HG03039 (cell line): ENCODE data around the gene KRT81.
A peak's percentile ranks its signal among the peaks of the same experiment; 100 is the strongest.
"Not testable (repeated sequence)": the region's sequence is repeated elsewhere in the genome, so short reads cannot be mapped to it uniquely, and the experiment has no call there.

Experiments
- ATAC-seq: cut with Tn5 transposase; IDR thresholded peaks from one replicate; pipeline ENCODE4 v1.9.1; 2021; ENCODE audit warnings: mild to moderate bottlenecking, moderate library complexity; ENCODE audit not compliant: unreplicated experiment

Gene KRT81

DNA sequence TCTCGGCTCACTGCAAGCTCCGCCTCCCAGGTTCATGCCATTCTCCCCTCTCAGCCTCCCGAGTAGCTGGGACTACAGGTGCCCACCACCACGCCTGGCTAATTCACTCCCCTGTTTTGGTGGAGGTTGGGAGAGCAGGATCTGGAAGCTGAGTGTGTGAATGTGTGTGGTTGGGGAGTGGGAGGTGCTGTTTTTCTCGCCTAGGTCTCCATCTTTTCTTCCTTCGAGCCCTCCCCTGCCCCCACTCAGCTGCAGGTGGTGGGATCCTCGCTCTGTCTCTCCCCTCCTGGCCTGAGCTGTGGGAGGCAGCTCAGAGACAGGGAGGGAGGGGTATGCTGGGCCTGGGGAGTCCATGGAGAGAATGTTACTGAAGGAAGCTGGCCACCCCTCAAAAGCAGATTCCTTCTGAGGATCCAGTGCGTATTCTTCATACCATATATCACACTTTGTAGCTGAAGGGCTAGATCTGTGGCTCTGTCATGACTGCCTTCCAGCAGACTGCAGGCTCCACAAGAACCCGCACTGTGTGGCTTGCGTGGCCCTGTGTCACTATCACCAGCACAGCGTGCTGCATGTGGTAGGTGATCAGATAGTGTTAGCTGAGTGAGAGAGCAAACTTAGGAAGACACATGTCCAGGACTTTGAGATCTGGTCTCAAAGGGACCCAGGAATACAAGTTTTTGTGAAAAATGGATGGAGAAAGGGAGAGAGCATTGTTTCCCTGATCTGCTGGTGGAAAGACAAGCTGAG lies 27.1 kb upstream of the KRT81 start:
- ATAC-seq, result no peak

DNA sequence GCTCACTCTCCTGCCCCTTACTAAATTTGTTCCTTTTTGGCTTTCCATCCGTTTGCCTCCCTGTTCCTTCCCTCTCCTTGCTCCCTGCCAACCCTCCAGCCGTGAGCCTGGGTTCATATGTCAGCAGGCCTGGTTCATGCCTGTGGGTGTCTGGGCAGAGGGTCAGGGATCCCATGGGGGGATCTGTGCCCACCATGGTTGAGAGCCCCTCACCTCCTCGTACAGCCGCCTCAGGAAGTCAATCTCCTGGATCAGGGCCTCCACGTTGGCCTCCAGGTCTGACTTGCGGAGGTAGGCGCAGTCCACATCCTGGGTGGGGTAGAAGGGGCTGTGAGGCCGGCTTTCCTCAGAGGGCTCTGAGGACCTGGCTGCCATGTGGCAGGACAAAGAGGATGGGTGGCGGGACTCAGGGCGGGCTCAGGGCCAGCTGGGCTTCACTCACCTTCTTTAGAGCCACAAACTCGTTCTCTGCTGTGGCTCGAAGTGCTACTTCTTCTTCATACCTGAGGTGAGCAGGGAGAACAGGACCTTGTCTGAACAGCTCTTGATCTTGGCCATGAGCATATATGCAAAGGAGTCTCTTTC lies 26.2 kb upstream of the KRT81 start:
- no peak for ATAC-seq

GRCh38 chr12:52316701-52317100 lies 25.4 kb upstream of the KRT81 start:
- no peak for ATAC-seq

- ATAC-seq, result no peak
These were observed 25.0 kb upstream of the KRT81 start for GRCh38 chr12:52316290-52316689.

DNA sequence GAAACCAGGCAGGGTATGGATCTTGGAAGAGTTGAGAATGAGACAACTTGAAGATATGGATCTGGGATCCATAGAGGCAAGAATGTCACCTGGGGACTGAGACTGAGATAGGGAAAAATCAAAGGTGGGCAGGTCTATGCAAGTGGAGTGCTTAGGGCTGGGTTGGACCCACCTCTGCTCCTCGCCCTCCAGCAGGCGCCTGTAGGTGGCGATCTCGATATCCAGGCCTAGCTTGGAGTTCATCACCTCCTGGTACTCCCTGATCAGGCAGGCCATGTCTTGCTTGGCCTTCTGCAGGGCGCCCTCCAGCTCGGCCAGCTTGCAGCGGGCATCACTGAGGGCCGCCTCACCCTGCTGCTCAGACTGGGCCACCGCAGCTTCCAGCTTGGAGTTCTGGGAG lies 24.4 kb upstream of the KRT81 start:
- not testable (repeated sequence) for ATAC-seq

- no peak for ATAC-seq
These were observed 23.2 kb upstream of the KRT81 start for GRCh38 chr12:52314511-52314910.

DNA sequence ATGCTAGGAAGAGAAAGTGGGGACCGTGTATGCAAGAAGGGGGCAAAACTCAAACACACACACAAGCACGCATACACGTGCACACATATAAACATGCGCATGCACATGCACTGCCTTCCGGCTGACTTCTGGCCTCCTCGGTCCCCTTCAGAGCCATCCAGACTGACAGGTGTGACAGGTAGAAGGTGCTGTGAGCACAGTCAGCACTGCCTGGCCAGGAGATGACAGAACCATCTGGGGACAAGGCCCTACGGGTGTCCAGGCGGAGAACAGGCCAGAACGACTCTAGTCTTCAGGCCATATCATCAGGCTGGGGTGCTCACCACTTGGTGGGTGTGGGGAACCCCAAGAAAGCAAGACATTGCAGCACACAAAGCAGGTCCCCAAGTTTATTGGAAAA lies 22.6 kb upstream of the KRT81 start:
- no peak for ATAC-seq

DNA sequence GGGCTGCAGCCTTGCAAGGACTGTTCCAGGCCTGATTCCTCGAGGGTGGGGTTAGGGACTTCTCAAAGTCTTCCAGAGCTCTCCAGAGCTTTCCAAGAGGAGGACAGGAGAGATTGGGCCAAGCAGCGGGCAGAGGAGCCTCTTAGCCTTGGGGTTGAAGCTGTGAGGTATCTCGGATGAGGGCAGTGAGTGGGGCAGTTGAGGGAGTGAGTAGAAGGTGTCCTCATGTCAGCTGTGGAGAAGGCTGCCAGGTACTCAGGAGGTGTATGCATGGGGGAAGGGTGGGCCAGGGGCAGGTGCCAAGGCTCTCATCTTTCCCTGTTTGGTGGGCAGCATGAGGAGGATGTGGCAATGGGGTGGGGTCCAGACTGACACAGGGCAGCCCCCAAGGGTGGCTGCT lies 22.1 kb upstream of the KRT81 start:
- no peak for ATAC-seq

DNA sequence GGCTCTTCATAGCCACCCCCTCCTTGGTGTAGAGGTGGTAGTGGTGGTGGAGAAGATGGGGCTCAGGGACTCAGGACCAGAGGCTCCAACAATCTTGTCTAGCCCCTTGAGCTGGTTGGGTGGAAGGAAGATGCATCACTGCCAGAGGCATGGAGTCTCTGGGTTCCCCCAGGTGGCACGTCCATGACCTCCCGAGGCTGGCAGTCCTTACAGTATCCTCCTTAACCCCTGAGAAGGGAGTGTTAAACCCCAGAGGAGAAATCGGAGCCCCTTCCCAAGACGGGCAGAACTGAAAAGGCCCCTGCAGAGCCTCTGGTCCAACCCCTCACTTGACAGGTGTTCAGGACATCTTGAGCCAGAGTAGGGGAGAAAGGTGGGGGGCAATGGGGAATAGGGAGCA lies 20.8 kb upstream of the KRT81 start:
- ATAC-seq, result no peak

DNA sequence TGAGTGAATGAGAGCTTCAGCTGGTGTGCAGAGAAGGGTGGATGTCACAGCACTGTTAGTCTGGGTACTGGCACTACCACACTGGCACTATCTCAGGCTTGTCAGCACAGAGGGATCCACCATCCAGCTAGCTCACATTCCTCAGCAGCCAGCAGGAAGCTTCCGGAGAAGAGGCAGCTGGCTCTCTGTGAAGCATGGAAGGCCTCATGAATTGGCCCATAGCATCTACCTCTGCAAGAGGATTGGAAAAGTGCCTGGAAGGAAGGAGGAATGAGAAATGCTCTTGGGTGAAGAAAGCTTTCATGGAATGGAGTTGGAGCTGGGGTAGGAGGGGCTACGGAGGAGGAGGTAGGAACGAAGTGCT lies 19.9 kb upstream of the KRT81 start:
- no peak for ATAC-seq

DNA sequence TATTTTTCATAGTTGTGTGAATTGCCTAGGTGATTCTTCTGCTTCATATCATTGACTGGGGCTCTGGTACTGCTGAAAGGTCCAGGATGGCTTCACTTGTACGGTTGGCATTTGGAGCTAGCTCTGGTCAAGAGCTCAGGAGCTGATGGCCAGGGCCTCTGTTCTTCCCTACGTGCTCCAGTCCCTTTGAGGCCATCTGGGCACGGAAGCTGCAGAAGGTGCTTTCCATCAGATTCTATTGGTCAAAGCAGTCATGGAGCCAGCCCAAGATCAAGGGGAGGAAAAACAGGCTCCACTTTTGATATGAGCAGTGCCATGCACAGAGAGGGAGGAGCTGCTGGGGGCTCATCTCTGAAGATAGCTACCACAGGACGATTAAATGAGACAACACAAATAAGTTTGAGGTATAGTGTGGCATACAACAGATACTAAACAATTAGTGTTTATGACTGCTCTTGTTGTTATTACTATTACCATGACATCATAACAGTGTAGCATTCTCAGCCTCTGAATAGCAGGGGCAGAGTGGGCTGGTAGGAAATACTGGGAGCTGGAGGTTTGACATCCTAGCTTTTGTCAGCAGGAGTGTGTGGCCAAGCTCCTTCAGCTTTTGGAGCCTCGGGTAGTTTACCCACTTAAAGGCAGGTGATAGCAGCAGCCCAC lies 19.4 kb upstream of the KRT81 start:
- no peak for ATAC-seq

DNA sequence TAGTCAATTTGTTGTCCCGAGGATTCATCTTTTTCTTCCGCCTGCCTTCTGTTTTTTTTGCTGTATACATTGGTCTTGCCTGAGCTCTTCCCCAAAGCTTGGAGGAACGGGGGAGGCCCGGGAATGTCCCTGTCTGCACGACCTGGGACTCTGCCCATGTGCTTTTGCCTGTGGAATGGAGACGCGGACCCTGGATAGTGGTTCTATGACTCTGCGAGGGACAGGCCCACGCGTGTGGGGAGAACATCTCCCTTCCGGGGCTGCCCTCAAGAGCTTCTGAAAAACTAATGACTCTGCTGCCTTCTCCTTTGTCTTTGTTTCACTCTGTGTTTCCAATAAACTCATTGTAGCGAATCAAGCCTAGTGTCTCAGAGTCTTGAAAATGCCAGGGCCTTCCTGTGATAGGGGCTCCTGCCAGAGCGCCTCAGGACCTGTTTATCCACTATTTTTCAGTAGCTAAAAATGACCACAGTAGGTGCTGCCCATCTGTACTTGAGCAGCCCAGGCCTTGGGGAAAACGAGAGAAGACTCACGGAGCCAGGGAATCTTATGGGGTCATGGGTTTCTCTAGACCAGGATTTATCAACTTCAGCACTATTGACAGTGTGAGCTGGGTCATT lies 17.6 kb upstream of the KRT81 start:
- no peak for ATAC-seq

- no peak for ATAC-seq
These were observed 16.8 kb upstream of the KRT81 start for GRCh38 chr12:52307836-52308805.

GRCh38 chr12:52306731-52307130 lies 15.4 kb upstream of the KRT81 start:
- no peak for ATAC-seq

- ATAC-seq, result no peak
These were observed 14.8 kb upstream of the KRT81 start for GRCh38 chr12:52305921-52306705.

GRCh38 chr12:52304941-52305411 lies 13.6 kb upstream of the KRT81 start:
- ATAC-seq, result peak; percentile 51

- not testable (repeated sequence) for ATAC-seq
These were observed 11.0 kb upstream of the KRT81 start for GRCh38 chr12:52302242-52302914.

DNA sequence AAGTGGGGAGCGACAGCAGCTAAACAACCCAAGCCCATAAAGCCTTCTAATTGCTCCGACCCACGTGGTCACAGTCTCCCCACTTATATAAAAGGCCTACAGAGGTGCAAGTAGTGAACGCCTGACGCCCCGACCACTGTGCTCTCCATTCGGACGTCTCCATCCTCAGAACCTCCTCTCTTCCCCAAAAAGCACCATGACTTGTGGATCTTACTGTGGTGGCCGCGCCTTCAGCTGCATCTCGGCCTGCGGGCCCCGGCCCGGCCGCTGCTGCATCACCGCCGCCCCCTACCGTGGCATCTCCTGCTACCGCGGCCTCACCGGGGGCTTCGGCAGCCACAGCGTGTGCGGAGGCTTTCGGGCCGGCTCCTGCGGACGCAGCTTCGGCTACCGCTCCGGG lies 10.4 kb upstream of the KRT81 start:
- not testable (repeated sequence) for ATAC-seq
